ENCODE measurements around the gene METTL9. TPM values are rescaled to one million over a fixed set of nuclear protein-coding genes. Genes with fewer than 3 reads are reported as not detected.
"Not testable (repeated sequence)": the region's sequence is repeated elsewhere in the genome, so short reads cannot be mapped to it uniquely, and the experiment has no call there.

Gene METTL9
- total RNA-seq, 2 donors from 2014 or later = 92.2 to 117 TPM

- ATAC-seq = no peak
- Mint-ChIP-seq H3K36me3 (peaks cover 0 to 12% of the 10 kb centered on the region in 2 donors), H3K9me3 (no peaks in the 10 kb centered on the region), H3K27ac (no peak overlapping the region)
- no peak for DNase-seq (ENCODE audit: low spot score in 2 of 2)
Measured at GRCh38 chr16:21618281-21618680, 18.9 kb downstream of the METTL9 start.

GRCh38 chr16:21619765-21620425 is 20.5 kb downstream of the METTL9 start:
- ATAC-seq (no peak), DNase-seq (ENCODE audit: low spot score in 2 of 2) (no peak)
- Mint-ChIP-seq H3K27ac (no peak overlapping the region), H3K9me3 (no peaks in the 10 kb centered on the region), H3K36me3 (peaks cover 0 to 17% of the 10 kb centered on the region in 2 donors)

- DNase-seq (ENCODE audit: low spot score in 2 of 2) = no peak
- Mint-ChIP-seq H3K27ac (no peak overlapping the region), H3K9me3 (no peaks in the 10 kb centered on the region), H3K36me3 (peaks cover 0 to 19% of the 10 kb centered on the region in 2 donors)
- ATAC-seq = no peak
Measured at GRCh38 chr16:21620592-21620991, 21.2 kb downstream of the METTL9 start.

GRCh38 chr16:21622545-21622944 is 23.2 kb downstream of the METTL9 start:
- Mint-ChIP-seq H3K9me3 (no peaks in the 10 kb centered on the region), H3K36me3 (peaks cover 7 to 32% of the 10 kb centered on the region in 2 donors)
- peak in 1 of 2 donors; percentile 61 for ATAC-seq

GRCh38 chr16:21625026-21625425 is 25.6 kb downstream of the METTL9 start:
- no peak for ATAC-seq
- peaks cover 0 to 6% of the 10 kb centered on the region in 2 donors for H3K9me3 Mint-ChIP-seq
- peaks cover 18 to 44% of the 10 kb centered on the region in 2 donors for H3K36me3 Mint-ChIP-seq
- DNase-seq (ENCODE audit: low spot score in 2 of 2) = no peak
- no peak overlapping the region for H3K27ac Mint-ChIP-seq

More at GRCh38 chr16:21622545-21622944, 23.2 kb downstream of the METTL9 start:
- no peak for DNase-seq (ENCODE audit: low spot score in 2 of 2)
- no peak overlapping the region for H3K27ac Mint-ChIP-seq

- Mint-ChIP-seq H3K9me3 (peaks cover 0 to 6% of the 10 kb centered on the region in 2 donors), H3K27ac (peak overlapping the region; percentile 31 to 63), H3K36me3 (peaks cover 18 to 44% of the 10 kb centered on the region in 2 donors)
- no peak for DNase-seq (ENCODE audit: low spot score in 2 of 2)
- peak; percentile 69 to 86 for ATAC-seq
Measured at GRCh38 chr16:21626659-21627277, 27.4 kb downstream of the METTL9 start.

GRCh38 chr16:21628121-21628726 is 28.8 kb downstream of the METTL9 start:
- Mint-ChIP-seq H3K9me3 (peaks cover 0 to 6% of the 10 kb centered on the region in 2 donors), H3K36me3 (peaks cover 18 to 44% of the 10 kb centered on the region in 2 donors), H3K27ac (peak overlapping the region in 1 of 2 donors; percentile 84)
- ATAC-seq (no peak), DNase-seq (ENCODE audit: low spot score in 2 of 2) (no peak)

GRCh38 chr16:21628772-21629171 is 29.4 kb downstream of the METTL9 start:
- H3K27ac Mint-ChIP-seq = peak overlapping the region in 1 of 2 donors; percentile 84
- peaks cover 0 to 6% of the 10 kb centered on the region in 2 donors for H3K9me3 Mint-ChIP-seq
- DNase-seq (ENCODE audit: low spot score in 2 of 2) = no peak
- ATAC-seq = no peak
- peaks cover 20 to 42% of the 10 kb centered on the region in 2 donors for H3K36me3 Mint-ChIP-seq

- H3K36me3 Mint-ChIP-seq = peaks cover 22 to 31% of the 10 kb centered on the region in 2 donors
- not testable (repeated sequence) for ATAC-seq
Measured at GRCh38 chr16:21629616-21630539, 30.5 kb downstream of the METTL9 start.

GRCh38 chr16:21630866-21631265 is 31.5 kb downstream of the METTL9 start:
- peaks cover 25 to 28% of the 10 kb centered on the region in 2 donors for H3K36me3 Mint-ChIP-seq
- not testable (repeated sequence) for DNase-seq (ENCODE audit: low spot score in 2 of 2); H3K27ac Mint-ChIP-seq; ATAC-seq; H3K9me3 Mint-ChIP-seq

More at GRCh38 chr16:21629616-21630539, 30.5 kb downstream of the METTL9 start:
- not testable (repeated sequence) for H3K27ac Mint-ChIP-seq; DNase-seq (ENCODE audit: low spot score in 2 of 2); H3K9me3 Mint-ChIP-seq

- H3K36me3 Mint-ChIP-seq = peaks cover 29% of the 10 kb centered on the region in 2 donors
- H3K9me3 Mint-ChIP-seq, ATAC-seq: not testable (repeated sequence)
Measured at GRCh38 chr16:21631376-21631775, 32.0 kb downstream of the METTL9 start.

GRCh38 chr16:21631951-21632575 is 32.7 kb downstream of the METTL9 start:
- Mint-ChIP-seq H3K27ac (peak overlapping the region; percentile 4), H3K36me3 (peaks cover 25 to 26% of the 10 kb centered on the region in 2 donors)
- not testable (repeated sequence) for H3K9me3 Mint-ChIP-seq; ATAC-seq; DNase-seq (ENCODE audit: low spot score in 2 of 2)

More at GRCh38 chr16:21631376-21631775, 32.0 kb downstream of the METTL9 start:
- peak overlapping the region in 1 of 2 donors; percentile 4 for H3K27ac Mint-ChIP-seq
- DNase-seq (ENCODE audit: low spot score in 2 of 2) = not testable (repeated sequence)

GRCh38 chr16:21634216-21634615 is 34.8 kb downstream of the METTL9 start:
- Mint-ChIP-seq H3K9me3 (peaks cover 0 to 2% of the 10 kb centered on the region in 2 donors), H3K36me3 (peaks cover 18 to 21% of the 10 kb centered on the region in 2 donors), H3K27ac (no peak overlapping the region)
- no peak for DNase-seq (ENCODE audit: low spot score in 2 of 2)
- ATAC-seq = peak in 1 of 2 donors; percentile 43

GRCh38 chr16:21635694-21636093 is 36.3 kb downstream of the METTL9 start:
- H3K36me3 Mint-ChIP-seq = peaks cover 11 to 15% of the 10 kb centered on the region in 2 donors
- H3K27ac Mint-ChIP-seq; H3K9me3 Mint-ChIP-seq; ATAC-seq; DNase-seq (ENCODE audit: low spot score in 2 of 2): not testable (repeated sequence)

- H3K9me3 Mint-ChIP-seq = no peaks in the 10 kb centered on the region
- H3K36me3 Mint-ChIP-seq = peaks cover 11 to 15% of the 10 kb centered on the region in 2 donors
- DNase-seq (ENCODE audit: low spot score in 2 of 2) = no peak
- no peak overlapping the region for H3K27ac Mint-ChIP-seq
- no peak for ATAC-seq
Measured at GRCh38 chr16:21637032-21637968, 37.9 kb downstream of the METTL9 start.
